HUES48 (cell line): ENCODE data around the gene CYP2S1.
"Not testable (repeated sequence)": the region's sequence is repeated elsewhere in the genome, so short reads cannot be mapped to it uniquely, and the experiment has no call there.

ENCODE experiments used
- H3K27ac ChIP-seq: one replicate; pipeline ENCODE4 v1.7.0; 2013; ENCODE audit warnings: low read depth, low read length, inconsistent platforms
- H3K27me3 ChIP-seq: 2 replicates; pipeline ENCODE4 v1.6.1; 2013; ENCODE audit warnings: mild to moderate bottlenecking, low read length; ENCODE audit not compliant: control insufficient read depth, insufficient read depth
- H3K36me3 ChIP-seq: 2 replicates; pipeline ENCODE4 v1.6.1; 2013; ENCODE audit warnings: low read length; ENCODE audit not compliant: control insufficient read depth, insufficient read depth
- H3K4me1 ChIP-seq: 2 replicates; pipeline ENCODE4 v1.6.1; 2013; ENCODE audit warnings: mild to moderate bottlenecking, low read length; ENCODE audit not compliant: control insufficient read depth, insufficient read depth
- H3K4me3 ChIP-seq: 2 replicates; pipeline ENCODE4 v1.5.1; 2013; ENCODE audit warnings: mild to moderate bottlenecking, low read depth, low read length
- H3K9ac ChIP-seq: 2 replicates; pipeline ENCODE4 v1.6.1; 2013; ENCODE audit warnings: mild to moderate bottlenecking, low read depth, low read length, moderate library complexity
- H3K9me3 ChIP-seq: 2 replicates; pipeline ENCODE4 v1.6.1; 2013; ENCODE audit warnings: low read length; ENCODE audit not compliant: control insufficient read depth, insufficient read depth

Gene CYP2S1

DNA sequence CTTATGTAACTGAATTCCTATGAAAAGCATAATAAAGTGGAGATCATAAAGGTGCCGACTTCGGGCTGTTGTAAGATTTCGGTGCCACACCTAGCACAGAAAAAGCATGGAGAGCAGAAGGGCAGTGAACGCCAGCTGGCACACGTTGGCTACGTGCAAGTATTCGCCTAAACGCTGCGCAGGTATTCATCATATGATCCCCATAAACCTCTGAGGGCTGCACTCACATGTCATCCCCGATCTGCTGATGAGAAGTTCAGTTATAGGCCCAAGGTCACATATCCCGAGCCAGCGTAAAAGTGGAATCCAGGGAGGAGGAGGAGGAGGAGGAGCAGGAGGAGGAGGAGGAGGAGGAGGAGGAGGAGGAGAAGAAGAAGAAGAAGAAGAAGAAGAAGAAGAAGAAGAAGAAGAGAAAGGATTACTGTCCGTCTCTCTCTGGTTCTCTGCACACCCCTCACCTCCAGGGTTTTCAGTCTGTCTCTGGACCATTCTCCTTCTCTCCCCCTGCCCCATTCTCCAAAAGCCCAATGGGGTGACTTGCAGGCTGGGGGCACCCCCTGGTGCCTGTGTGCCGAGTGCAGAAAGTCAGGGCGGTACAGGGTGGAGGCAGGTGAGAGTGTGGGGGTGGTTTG lies 18.6 kb upstream of the CYP2S1 start:
- Histone ChIP-seq H3K9me3 (no peaks in the 10 kb centered on the region; the same call in 1 of the 2 replicates), H3K9ac (no peak overlapping the region), H3K27ac (no peak overlapping the region), H3K4me1 (peaks cover 8% of the 10 kb centered on the region), H3K27me3 (no peaks in the 10 kb centered on the region), H3K4me3 (no peak overlapping the region), H3K36me3 (no peaks in the 10 kb centered on the region)

GRCh38 chr19:41175801-41176777 lies 16.9 kb upstream of the CYP2S1 start:
- H3K4me3 ChIP-seq, result peak overlapping the region; percentile 48
- H3K9ac ChIP-seq, result peak overlapping the region; percentile 31; the same call in 1 of the 2 replicates
- peak overlapping the region; percentile 97 for H3K27ac ChIP-seq
- H3K9me3 ChIP-seq, result no peaks in the 10 kb centered on the region; the same call in 1 of the 2 replicates
- peaks cover 8% of the 10 kb centered on the region for H3K4me1 ChIP-seq
- no peaks in the 10 kb centered on the region for H3K27me3 ChIP-seq
- H3K36me3 ChIP-seq, result no peaks in the 10 kb centered on the region

DNA sequence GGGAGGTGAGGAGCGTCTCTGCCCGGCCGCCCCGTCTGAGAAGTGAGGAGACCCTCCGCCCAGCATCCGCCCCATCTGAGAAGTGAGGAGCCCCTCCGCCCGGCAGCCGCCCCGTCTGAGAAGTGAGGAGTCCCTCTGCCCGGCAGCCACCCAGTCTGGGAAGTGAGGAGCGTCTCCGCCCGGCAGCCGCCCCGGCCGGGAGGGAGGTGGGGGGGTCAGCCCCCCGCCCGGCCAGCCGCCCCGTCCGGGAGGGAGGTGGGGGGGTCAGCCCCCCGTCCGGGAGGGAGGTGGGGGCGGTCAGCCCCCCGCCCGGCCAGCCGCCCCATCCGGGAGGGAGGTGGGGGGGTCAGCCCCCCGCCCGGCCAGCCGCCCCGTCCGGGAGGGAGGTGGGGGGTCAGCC lies 12.8 kb upstream of the CYP2S1 start:
- H3K4me1 ChIP-seq, H3K9me3 ChIP-seq, H3K27ac ChIP-seq, H3K36me3 ChIP-seq, H3K9ac ChIP-seq, H3K4me3 ChIP-seq, H3K27me3 ChIP-seq: not testable (repeated sequence)

- 0 out of 2 replicates have a peak overlapping the region, but pooled peaks have one; percentile 2 for H3K4me3 ChIP-seq
- no peaks in the 10 kb centered on the region for H3K9me3 ChIP-seq
- H3K9ac ChIP-seq, result no peak overlapping the region
- H3K27me3 ChIP-seq, result no peaks in the 10 kb centered on the region
- peak overlapping the region; percentile 70 for H3K27ac ChIP-seq
- peaks cover 30% of the 10 kb centered on the region for H3K4me1 ChIP-seq
- no peaks in the 10 kb centered on the region for H3K36me3 ChIP-seq
Measured at GRCh38 chr19:41186971-41187883, 5.8 kb upstream of the CYP2S1 start.

GRCh38 chr19:41187884-41188279 lies 5.1 kb upstream of the CYP2S1 start:
- H3K9ac ChIP-seq, result no peak overlapping the region
- peak overlapping the region; percentile 65 for H3K27ac ChIP-seq
- H3K27me3 ChIP-seq, result no peaks in the 10 kb centered on the region
- H3K9me3 ChIP-seq, result no peaks in the 10 kb centered on the region
- peaks cover 34% of the 10 kb centered on the region for H3K4me1 ChIP-seq
- no peaks in the 10 kb centered on the region for H3K36me3 ChIP-seq
- H3K4me3 ChIP-seq, result no peak overlapping the region

- H3K9me3 ChIP-seq, result no peaks in the 10 kb centered on the region
- H3K27ac ChIP-seq, result peak overlapping the region; percentile 87
- H3K36me3 ChIP-seq, result peaks cover 4% of the 10 kb centered on the region
- 0 out of 2 replicates have a peak overlapping the region, but pooled peaks have one; percentile 35 for H3K4me3 ChIP-seq
- H3K9ac ChIP-seq, result peak overlapping the region; percentile 22; the same call in 1 of the 2 replicates
- H3K4me1 ChIP-seq, result peaks cover 40% of the 10 kb centered on the region
- no peaks in the 10 kb centered on the region for H3K27me3 ChIP-seq
Measured at GRCh38 chr19:41189425-41190065, 3.5 kb upstream of the CYP2S1 start.

DNA sequence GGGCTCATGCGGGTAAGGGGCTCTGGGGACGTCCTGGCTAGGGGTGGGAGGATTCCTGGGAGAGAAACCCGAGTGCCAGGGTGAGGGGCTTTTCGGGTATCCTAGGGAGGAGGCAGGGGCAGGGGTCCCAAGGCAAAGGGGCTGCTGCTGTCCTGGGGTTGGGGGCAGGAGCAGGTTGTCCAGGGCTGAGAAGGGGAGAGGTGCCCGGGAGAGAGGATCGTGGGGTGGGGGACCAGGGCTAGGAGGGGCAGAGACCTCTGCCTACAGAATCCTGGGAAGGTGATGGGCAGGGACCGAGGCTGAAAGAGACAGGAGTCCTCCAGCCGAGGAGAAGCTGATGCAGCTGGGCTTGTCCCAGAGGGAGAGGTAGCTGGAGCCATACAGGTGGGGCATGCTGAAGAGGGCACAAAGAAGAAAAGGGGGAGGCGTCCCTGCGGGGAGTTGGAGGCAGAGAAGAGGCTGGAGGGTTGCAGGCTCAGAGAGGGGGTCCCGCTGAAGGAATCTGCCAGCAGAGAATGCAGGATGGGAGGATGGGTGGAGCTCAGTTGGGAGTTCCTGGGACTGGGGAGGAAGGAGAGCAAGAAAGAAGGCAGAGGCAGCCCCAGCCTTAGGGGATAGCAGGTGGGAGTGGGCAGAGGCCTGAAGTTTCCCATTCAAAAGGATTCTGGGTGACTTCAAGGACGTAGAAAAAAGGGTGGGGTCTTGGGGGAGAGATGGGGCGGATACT lies 574 bp downstream of the CYP2S1 start:
- peak overlapping the region; percentile 86 for H3K4me3 ChIP-seq
- no peaks in the 10 kb centered on the region for H3K27me3 ChIP-seq
- peak overlapping the region; percentile 66 for H3K9ac ChIP-seq
- H3K9me3 ChIP-seq, result no peaks in the 10 kb centered on the region
- H3K4me1 ChIP-seq, result peaks cover 41% of the 10 kb centered on the region
- H3K27ac ChIP-seq, result peak overlapping the region; percentile 72
- peaks cover 42% of the 10 kb centered on the region for H3K36me3 ChIP-seq

DNA sequence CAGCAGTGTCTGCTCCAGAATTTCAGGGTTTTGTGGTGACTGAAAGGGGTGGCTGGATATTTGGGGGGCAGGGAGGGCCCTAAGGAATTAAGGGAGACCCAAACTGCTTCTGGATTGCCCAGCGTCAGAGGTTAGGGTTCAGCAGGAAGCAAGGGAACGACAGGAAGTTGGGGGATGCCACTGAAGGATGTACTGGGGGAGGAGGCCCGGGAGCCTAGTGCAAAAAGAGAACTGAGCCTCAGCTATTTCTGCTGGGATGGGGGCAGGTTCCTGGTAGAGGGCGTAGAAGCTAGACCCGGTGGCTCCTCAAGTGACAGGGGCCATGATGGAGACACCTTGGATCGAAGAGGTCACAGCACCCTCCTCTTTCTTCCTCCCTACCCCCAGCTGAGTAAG lies 1.1 kb downstream of the CYP2S1 start:
- Histone ChIP-seq H3K27me3 (no peaks in the 10 kb centered on the region), H3K4me3 (peak overlapping the region; percentile 86), H3K9ac (0 out of 2 replicates have a peak overlapping the region, but pooled peaks have one; percentile 66), H3K36me3 (peaks cover 47% of the 10 kb centered on the region), H3K9me3 (no peaks in the 10 kb centered on the region), H3K27ac (no peak overlapping the region), H3K4me1 (peaks cover 38% of the 10 kb centered on the region)

DNA sequence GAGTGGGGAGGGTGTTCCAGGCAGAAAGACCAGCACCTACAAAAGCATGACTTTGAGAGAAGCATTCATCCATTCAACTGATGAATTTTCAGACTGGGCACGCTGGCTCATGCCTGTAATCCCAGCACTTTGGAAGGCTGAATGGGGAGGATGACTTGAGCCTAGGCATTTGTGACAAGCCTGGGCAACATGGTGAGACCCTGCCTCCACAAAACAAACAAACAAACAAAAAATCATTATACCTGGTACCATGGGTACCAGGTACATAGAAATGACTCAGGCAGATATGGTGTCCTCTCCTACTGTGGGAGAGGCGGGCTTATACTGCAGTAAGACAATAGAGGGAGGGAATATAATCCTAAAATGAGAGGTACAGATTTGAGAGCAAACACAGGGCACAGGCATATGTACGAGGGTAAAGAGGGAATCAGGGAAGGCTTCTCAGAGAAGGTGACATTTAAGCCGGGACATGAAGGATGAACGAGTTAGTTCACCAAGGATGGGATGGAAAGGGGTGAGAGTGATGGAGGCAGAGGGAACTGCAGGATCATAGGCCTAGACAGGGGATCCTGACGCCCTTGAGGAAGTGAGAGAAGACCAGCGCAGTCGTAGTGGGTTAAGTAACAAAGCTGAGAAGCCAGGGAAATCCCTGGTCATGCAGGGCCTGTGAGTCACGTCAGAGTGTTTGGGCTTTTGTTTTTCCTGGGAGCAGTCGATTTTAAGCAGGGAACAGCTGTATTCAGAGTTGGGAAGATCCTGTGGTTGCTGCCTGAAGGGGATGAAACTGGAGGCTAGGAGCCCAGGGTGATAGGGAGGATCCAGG lies 2.9 kb downstream of the CYP2S1 start:
- no peaks in the 10 kb centered on the region for H3K9me3 ChIP-seq
- peaks cover 28% of the 10 kb centered on the region for H3K4me1 ChIP-seq
- no peaks in the 10 kb centered on the region for H3K27me3 ChIP-seq
- no peak overlapping the region for H3K9ac ChIP-seq
- H3K4me3 ChIP-seq, result no peak overlapping the region
- peaks cover 63% of the 10 kb centered on the region for H3K36me3 ChIP-seq
- H3K27ac ChIP-seq, result no peak overlapping the region
